ENCODE measurements around the gene PLLP. TPM values are rescaled to one million over a fixed set of nuclear protein-coding genes. Genes with fewer than 3 reads are reported as not detected.
A peak's percentile ranks its signal among the peaks of the same experiment; 100 is the strongest.

Gene PLLP
- total and polyA plus RNA-seq, 10 of the 15 experiments (the other 5 are each of a cell fraction or from before 2014, with no cell fraction given): 0.21 to 5.8 (median 0.67) TPM

DNA sequence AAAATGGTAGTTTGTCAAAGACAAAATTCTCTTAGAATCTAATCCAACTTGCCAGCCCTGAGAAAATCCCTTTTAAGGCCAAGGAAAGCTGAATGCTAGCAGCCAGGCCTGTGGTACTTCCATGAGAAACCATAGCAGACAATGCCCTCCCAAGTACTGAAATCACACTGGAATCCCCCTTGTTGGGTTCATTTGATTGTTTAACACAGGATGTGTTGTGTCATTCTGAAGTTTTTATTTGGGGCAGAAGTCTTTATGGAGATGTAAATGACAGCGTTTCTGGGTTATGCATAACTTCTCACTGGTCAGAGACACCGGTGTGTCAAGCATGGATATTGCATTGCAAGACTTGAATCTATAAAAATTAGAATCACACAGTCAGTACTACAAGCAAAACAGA lies 45.4 kb downstream of the PLLP start (continued):
- peak; percentile 35; the same call in 1 of the 2 replicates for TF ChIP-seq PKNOX1 (IDR thresholded peaks at IDR 0.05)

GRCh38 chr16:57238682-57239081 lies 45.8 kb downstream of the PLLP start:
- RAD21 ChIA-PET (ENCODE audit: unreplicated experiment): no interaction called here
- intact Hi-C loops (cut with micrococcal nuclease; ENCODE audit: unreplicated experiment): no loop called here
- Histone ChIP-seq H3K4me1 (ENCODE audit: control insufficient read depth, insufficient read depth, low read length) (peaks cover 22% of the 10 kb centered on the region), H2AFZ (ENCODE audit: control insufficient read depth, low read depth, low read length) (no peak overlapping the region), H3K9ac (ENCODE audit: control insufficient read depth, insufficient read depth, low read length) (no peak overlapping the region), H4K20me1 (ENCODE audit: control insufficient read depth, insufficient read depth) (no peaks in the 10 kb centered on the region), H3K4me3 (no peak overlapping the region), H3K36me3 (ENCODE audit: control insufficient read depth in 2 of 2, insufficient read depth in 2 of 2, low read length in 1 of 2) (peaks cover 0 to 30% of the 10 kb centered on the region in 2 experiments; a peak in 3 of 4 replicates), H3K27ac (ENCODE audit: control insufficient read depth, insufficient read depth) (peak overlapping the region; percentile 54; the same call in 1 of the 2 replicates), H3K79me2 (ENCODE audit: control insufficient read depth, insufficient read depth, low read length) (no peaks in the 10 kb centered on the region), H3K27me3 (replicated peaks in 1 of 2; ENCODE audit: control insufficient read depth in 2 of 2, insufficient read depth in 2 of 2, low read length in 1 of 2) (no peaks in the 10 kb centered on the region), H3K9me3 (replicated peaks; ENCODE audit: control insufficient read depth, insufficient read depth, low read length) (no peaks in the 10 kb centered on the region), H3K4me2 (ENCODE audit: control insufficient read depth, insufficient read depth) (no peak overlapping the region)
- FAIRE-seq (no peak), DNase-seq (ENCODE audit: low read depth, low spot score) (no peak), ATAC-seq (no peak; the same call in 2 of the 3 replicates)
- POLR2A ChIA-PET: interaction anchor here (0.7 kb wide), 1 partner anchor 401 kb away, joined by 4 read pairs; no protein-coding TSS in a partner anchor
- in situ Hi-C loops (cut with MboI): no loop called here
- SMC1A ChIA-PET (ENCODE audit: uncharacterized antibody, unreplicated experiment): no interaction called here
- no TSS peak for BruUV-seq (replicated peaks)
- TF ChIP-seq SUPT20H (IDR thresholded peaks at IDR 0.05; ENCODE audit: borderline replicate concordance, control insufficient read depth, low read depth, low read length) (no peak), MEF2A (IDR thresholded peaks at IDR 0.05; ENCODE audit: insufficient read depth, low read depth, low read length) (no peak), ZNF207 (IDR thresholded peaks at IDR 0.05; ENCODE audit: borderline replicate concordance) (no peak), MYC (IDR thresholded peaks at IDR 0.05; ENCODE audit: insufficient read depth, insufficient read length, insufficient replicate concordance, low read length, severe bottlenecking) (no peak), RAD51 (IDR thresholded peaks at IDR 0.05) (no peak), ZNF274 (IDR thresholded peaks at IDR 0.05; ENCODE audit: insufficient read depth, insufficient read length) (no peak)
- TF ChIP-seq, protein P1, sequence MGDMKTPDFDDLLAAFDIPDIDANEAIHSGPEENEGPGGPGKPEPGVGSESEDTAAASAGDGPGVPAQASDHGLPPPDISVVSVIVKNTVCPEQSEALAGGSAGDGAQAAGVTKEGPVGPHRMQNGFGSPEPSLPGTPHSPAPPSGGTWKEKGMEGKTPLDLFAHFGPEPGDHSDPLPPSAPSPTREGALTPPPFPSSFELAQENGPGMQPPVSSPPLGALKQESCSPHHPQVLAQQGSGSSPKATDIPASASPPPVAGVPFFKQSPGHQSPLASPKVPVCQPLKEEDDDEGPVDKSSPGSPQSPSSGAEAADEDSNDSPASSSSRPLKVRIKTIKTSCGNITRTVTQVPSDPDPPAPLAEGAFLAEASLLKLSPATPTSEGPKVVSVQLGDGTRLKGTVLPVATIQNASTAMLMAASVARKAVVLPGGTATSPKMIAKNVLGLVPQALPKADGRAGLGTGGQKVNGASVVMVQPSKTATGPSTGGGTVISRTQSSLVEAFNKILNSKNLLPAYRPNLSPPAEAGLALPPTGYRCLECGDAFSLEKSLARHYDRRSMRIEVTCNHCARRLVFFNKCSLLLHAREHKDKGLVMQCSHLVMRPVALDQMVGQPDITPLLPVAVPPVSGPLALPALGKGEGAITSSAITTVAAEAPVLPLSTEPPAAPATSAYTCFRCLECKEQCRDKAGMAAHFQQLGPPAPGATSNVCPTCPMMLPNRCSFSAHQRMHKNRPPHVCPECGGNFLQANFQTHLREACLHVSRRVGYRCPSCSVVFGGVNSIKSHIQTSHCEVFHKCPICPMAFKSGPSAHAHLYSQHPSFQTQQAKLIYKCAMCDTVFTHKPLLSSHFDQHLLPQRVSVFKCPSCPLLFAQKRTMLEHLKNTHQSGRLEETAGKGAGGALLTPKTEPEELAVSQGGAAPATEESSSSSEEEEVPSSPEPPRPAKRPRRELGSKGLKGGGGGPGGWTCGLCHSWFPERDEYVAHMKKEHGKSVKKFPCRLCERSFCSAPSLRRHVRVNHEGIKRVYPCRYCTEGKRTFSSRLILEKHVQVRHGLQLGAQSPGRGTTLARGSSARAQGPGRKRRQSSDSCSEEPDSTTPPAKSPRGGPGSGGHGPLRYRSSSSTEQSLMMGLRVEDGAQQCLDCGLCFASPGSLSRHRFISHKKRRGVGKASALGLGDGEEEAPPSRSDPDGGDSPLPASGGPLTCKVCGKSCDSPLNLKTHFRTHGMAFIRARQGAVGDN (IDR thresholded peaks at IDR 0.05): no peak
- CTCF ChIA-PET: interaction anchor here (1.1 kb wide), 1 partner anchor 40 kb away, joined by 3 read pairs; no protein-coding TSS in a partner anchor
- 100% methylated on average over 2 of the region's 2 CpGs for WGBS (ENCODE audit: insufficient coverage, insufficient replicate concordance, low lambda C conversion rate, missing lambda C conversion rate)
